ENCODE data around the gene LAIR1. TPM values are rescaled to one million over a fixed set of nuclear protein-coding genes. Genes with fewer than 3 reads are reported as not detected.

Gene LAIR1
- total and polyA plus RNA-seq, 12 donors, result 3.5 to 80.7 (median 38.5) TPM

DNA sequence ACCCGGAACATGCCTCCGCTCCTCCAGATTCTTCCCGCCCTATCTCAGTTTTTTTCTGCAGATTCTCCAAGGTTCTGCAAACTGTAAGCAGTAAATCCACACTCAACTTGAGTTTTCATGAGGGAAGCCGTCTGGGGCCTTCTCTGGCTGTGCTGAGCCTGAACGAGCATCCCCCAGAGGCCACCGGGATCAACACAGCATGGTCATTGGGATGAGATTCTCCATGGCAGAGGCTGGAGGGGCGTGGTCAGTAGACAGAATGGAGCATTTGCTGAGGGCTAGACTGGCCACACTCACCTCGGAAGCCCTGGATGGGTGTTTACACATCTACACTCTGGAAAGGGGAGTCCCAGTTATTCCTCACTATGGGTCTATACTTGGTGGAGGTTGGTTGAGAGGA lies 23.4 kb downstream of the LAIR1 start:
- intact Hi-C loops (cut with DNase I), result no loop called here
- 75 to 82% (median 77%) methylated on average over 8 of the region's 8 CpGs for WGBS, 4 donors
- Histone ChIP-seq H3K4me3 (no peak overlapping the region), H3K36me3 (replicated peaks in 1 of 2) (no peaks in the 10 kb centered on the region), H3K27ac (no peak overlapping the region), H3K4me1 (replicated peaks in 1 of 2) (no peaks in the 10 kb centered on the region), H3K9me3 (replicated peaks in 1 of 3) (no peaks in the 10 kb centered on the region), H3K27me3 (no peaks in the 10 kb centered on the region)
- TF ChIP-seq POLR2A (IDR thresholded peaks at IDR 0.05), result no peak
- TF ChIP-seq, protein P1, sequence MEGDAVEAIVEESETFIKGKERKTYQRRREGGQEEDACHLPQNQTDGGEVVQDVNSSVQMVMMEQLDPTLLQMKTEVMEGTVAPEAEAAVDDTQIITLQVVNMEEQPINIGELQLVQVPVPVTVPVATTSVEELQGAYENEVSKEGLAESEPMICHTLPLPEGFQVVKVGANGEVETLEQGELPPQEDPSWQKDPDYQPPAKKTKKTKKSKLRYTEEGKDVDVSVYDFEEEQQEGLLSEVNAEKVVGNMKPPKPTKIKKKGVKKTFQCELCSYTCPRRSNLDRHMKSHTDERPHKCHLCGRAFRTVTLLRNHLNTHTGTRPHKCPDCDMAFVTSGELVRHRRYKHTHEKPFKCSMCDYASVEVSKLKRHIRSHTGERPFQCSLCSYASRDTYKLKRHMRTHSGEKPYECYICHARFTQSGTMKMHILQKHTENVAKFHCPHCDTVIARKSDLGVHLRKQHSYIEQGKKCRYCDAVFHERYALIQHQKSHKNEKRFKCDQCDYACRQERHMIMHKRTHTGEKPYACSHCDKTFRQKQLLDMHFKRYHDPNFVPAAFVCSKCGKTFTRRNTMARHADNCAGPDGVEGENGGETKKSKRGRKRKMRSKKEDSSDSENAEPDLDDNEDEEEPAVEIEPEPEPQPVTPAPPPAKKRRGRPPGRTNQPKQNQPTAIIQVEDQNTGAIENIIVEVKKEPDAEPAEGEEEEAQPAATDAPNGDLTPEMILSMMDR (IDR thresholded peaks at IDR 0.05), result no peak
- DNase-seq, result no peak

DNA sequence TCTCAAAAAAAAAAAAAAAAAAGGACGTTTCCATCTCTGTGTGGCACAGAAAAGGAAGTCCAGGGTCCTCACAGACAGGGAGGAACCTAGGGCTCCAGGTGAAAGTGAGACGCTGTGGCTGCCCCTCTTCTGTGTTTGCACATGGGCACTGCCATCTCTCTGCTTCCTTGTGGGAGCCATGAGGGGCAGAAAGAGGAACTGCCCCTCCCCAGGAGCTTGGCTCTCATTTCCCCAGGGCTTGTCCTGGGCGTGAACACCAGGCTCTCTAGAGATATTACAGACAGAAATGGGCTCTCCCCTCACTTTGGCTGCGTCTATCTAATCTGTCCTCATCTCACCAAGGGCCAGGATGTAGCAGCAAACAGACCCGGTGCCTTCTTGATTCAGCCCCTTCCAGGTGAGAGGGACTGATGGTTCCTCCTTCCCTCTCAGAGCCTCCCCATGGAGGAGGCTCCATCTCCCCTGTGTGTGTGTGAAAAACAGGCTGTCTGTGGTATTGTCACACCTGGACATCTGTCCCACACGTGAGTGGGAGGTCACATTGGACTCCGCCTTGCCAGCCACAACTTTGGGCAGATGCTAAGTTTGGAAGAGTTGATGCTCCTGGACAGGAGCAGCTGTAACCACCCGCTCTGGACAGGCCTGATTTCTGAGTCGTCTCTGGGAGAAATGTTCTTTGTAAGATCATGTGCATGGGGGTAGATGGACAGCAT lies 24.9 kb downstream of the LAIR1 start:
- Histone ChIP-seq H3K27ac (no peak overlapping the region), H3K9me3 (replicated peaks in 1 of 3) (no peaks in the 10 kb centered on the region), H3K27me3 (no peaks in the 10 kb centered on the region), H3K4me1 (replicated peaks in 1 of 2) (no peaks in the 10 kb centered on the region), H3K36me3 (replicated peaks in 1 of 2) (no peaks in the 10 kb centered on the region), H3K4me3 (no peak overlapping the region)
- 43 to 58% (median 52%) methylated on average over 7 to 9 of the region's 9 CpGs for WGBS, 4 donors
- TF ChIP-seq, protein P1 (IDR thresholded peaks at IDR 0.05), result no peak
- no peak for TF ChIP-seq POLR2A (IDR thresholded peaks at IDR 0.05)
- peak in 2 of 7 donors; percentile 17 to 54 for DNase-seq
- intact Hi-C loops (cut with DNase I), result no loop called here

DNA sequence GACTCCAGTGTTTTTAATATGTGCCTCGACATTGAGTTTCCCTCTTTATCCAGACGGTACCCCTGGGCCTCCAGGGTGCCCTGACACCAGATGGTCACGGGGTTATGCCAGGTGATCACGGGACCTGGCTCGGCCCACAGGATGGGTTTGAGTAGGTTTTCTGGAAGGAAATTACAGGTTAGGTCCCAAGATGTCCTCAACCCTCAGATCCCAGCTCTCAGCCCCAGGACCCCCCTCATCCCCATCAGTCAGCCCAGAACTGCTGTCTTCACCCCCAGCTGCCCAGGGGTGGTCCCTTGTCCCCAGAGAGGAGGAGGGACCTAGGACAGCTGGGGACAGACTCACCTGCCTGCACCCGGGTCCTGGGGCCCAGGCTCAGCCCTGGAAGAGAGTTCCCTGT lies 26.2 kb downstream of the LAIR1 start:
- no peak overlapping the region for H3K27ac ChIP-seq
- H3K9me3 ChIP-seq (replicated peaks in 1 of 3), result no peaks in the 10 kb centered on the region
- H3K4me3 ChIP-seq, result no peak overlapping the region
- 54 to 71% (median 68%) methylated on average over 5 to 6 of the region's 6 CpGs for WGBS, 4 donors
- no peak for DNase-seq
- H3K27me3 ChIP-seq, result no peaks in the 10 kb centered on the region
- no peaks in the 10 kb centered on the region for H3K36me3 ChIP-seq (replicated peaks in 1 of 2)
- intact Hi-C loops (cut with DNase I), result no loop called here
- no peaks in the 10 kb centered on the region for H3K4me1 ChIP-seq (replicated peaks in 1 of 2)
- TF ChIP-seq, protein P1 (IDR thresholded peaks at IDR 0.05), result no peak
- TF ChIP-seq POLR2A (IDR thresholded peaks at IDR 0.05), result no peak

DNA sequence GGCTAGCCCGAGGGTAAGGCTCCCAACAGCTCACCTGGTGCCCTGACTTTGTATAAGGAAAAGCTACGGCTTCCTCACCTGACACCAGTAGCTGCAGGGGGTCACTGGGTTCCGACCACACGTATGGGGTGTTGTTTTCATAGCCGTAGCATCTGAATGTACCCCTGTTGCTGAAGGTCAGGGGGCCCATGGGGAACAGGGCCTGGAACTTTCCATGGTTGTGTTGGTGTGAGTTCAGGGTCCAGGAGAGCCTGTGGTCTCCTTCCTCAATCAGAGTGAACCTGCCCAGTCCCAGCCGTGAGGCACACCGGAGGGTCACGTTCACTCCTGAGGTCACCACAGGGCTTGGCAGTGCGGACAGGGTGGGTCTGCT lies 26.9 kb downstream of the LAIR1 start:
- 47 to 80% (median 66%) methylated on average over 4 to 9 of the region's 9 CpGs for WGBS, 4 donors
- Histone ChIP-seq H3K27ac (no peak overlapping the region), H3K9me3 (replicated peaks in 1 of 3) (no peaks in the 10 kb centered on the region), H3K4me1 (replicated peaks in 1 of 2) (no peaks in the 10 kb centered on the region), H3K4me3 (no peak overlapping the region), H3K27me3 (no peaks in the 10 kb centered on the region), H3K36me3 (replicated peaks in 1 of 2) (no peaks in the 10 kb centered on the region)
- DNase-seq, result no peak
- intact Hi-C loops (cut with DNase I), result no loop called here
- TF ChIP-seq, protein P1 (IDR thresholded peaks at IDR 0.05), result no peak
- TF ChIP-seq POLR2A (IDR thresholded peaks at IDR 0.05), result no peak

Data from adrenal gland (tissue), 12 donors.